K562 (cell line): ENCODE measurements around the gene RAD50.

Experiments used
- CBFB ChIP-seq: sonication (generic); formaldehyde crosslinking; IDR thresholded peaks from 2 replicates; pipeline ENCODE4 v1.4.0; 2020; ENCODE audit warnings: mild to moderate bottlenecking, missing genetic modification reagents
- FOS ChIP-seq: IDR thresholded peaks from 3 replicates; pipeline ENCODE4 v1.6.1; 2011; ENCODE audit not compliant: insufficient read length; ENCODE audit errors: extremely low read depth
- RAD21 ChIP-seq, 2 experiments: fragments of 250-450 bp in 1 of 2; fragments of 450-650 bp in 1 of 2; sonication (Bioruptor Pico) in 1 of 2; formaldehyde crosslinking in 1 of 2; IDR thresholded peaks in 1 of 2; conservative IDR thresholded peaks in 1 of 2; 2 replicates each; pipeline versions ENCODE4 v1.4.0 to v1.8.0; 2020 to 2022; ENCODE audit warnings: mild to moderate bottlenecking in 2 of 2, moderate library complexity in 1 of 2
- SOX6 ChIP-seq: fragments of 450-650 bp; IDR thresholded peaks from 2 replicates; pipeline ENCODE4 v1.6.1; 2014; ENCODE audit warnings: mild to moderate bottlenecking
- ZBTB5 ChIP-seq: fragments of 450-650 bp; IDR thresholded peaks from 2 replicates; pipeline ENCODE4 v1.6.1; 2017; ENCODE audit warnings: antibody characterized with exemption
- TF ChIP-seq, protein P1 (sequence below): sonication (generic); formaldehyde crosslinking; IDR thresholded peaks from 2 replicates; pipeline ENCODE4 v1.8.0; 2023; ENCODE audit warnings: missing genetic modification reagents, mild to moderate bottlenecking, borderline replicate concordance
- TF ChIP-seq, protein P2 (sequence below): fragments of 250-450 bp; sonication (Bioruptor Pico); IDR thresholded peaks from 2 replicates; pipeline ENCODE4 v1.5.0; 2020; ENCODE audit warnings: mild to moderate bottlenecking
- TF ChIP-seq, protein P3 (sequence below): sonication (generic); formaldehyde crosslinking; IDR thresholded peaks from 2 replicates; pipeline ENCODE4 v1.9.0; 2022; ENCODE audit warnings: mild to moderate bottlenecking, missing genetic modification reagents
- TF ChIP-seq, protein P4 (sequence below), 2 experiments: fragments of 450-650 bp in 1 of 2; sonication (generic) in 1 of 2; formaldehyde crosslinking in 1 of 2; IDR thresholded peaks in 1 of 2; conservative IDR thresholded peaks in 1 of 2; 2 replicates each; pipeline versions ENCODE4 v1.6.1 to v1.8.1; 2016 to 2023; ENCODE audit warnings: mild to moderate bottlenecking in 2 of 2, moderate library complexity in 2 of 2, inconsistent platforms in 1 of 2, missing genetic modification reagents in 1 of 2

- no peak for TF ChIP-seq SOX6
- TF ChIP-seq, protein P1, sequence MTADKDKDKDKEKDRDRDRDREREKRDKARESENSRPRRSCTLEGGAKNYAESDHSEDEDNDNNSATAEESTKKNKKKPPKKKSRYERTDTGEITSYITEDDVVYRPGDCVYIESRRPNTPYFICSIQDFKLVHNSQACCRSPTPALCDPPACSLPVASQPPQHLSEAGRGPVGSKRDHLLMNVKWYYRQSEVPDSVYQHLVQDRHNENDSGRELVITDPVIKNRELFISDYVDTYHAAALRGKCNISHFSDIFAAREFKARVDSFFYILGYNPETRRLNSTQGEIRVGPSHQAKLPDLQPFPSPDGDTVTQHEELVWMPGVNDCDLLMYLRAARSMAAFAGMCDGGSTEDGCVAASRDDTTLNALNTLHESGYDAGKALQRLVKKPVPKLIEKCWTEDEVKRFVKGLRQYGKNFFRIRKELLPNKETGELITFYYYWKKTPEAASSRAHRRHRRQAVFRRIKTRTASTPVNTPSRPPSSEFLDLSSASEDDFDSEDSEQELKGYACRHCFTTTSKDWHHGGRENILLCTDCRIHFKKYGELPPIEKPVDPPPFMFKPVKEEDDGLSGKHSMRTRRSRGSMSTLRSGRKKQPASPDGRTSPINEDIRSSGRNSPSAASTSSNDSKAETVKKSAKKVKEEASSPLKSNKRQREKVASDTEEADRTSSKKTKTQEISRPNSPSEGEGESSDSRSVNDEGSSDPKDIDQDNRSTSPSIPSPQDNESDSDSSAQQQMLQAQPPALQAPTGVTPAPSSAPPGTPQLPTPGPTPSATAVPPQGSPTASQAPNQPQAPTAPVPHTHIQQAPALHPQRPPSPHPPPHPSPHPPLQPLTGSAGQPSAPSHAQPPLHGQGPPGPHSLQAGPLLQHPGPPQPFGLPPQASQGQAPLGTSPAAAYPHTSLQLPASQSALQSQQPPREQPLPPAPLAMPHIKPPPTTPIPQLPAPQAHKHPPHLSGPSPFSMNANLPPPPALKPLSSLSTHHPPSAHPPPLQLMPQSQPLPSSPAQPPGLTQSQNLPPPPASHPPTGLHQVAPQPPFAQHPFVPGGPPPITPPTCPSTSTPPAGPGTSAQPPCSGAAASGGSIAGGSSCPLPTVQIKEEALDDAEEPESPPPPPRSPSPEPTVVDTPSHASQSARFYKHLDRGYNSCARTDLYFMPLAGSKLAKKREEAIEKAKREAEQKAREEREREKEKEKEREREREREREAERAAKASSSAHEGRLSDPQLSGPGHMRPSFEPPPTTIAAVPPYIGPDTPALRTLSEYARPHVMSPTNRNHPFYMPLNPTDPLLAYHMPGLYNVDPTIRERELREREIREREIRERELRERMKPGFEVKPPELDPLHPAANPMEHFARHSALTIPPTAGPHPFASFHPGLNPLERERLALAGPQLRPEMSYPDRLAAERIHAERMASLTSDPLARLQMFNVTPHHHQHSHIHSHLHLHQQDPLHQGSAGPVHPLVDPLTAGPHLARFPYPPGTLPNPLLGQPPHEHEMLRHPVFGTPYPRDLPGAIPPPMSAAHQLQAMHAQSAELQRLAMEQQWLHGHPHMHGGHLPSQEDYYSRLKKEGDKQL (CRISPR knock-in tag) = no peak
- TF ChIP-seq, protein P2, sequence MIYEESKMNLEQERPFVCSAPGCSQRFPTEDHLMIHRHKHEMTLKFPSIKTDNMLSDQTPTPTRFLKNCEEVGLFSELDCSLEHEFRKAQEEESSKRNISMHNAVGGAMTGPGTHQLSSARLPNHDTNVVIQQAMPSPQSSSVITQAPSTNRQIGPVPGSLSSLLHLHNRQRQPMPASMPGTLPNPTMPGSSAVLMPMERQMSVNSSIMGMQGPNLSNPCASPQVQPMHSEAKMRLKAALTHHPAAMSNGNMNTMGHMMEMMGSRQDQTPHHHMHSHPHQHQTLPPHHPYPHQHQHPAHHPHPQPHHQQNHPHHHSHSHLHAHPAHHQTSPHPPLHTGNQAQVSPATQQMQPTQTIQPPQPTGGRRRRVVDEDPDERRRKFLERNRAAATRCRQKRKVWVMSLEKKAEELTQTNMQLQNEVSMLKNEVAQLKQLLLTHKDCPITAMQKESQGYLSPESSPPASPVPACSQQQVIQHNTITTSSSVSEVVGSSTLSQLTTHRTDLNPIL (CRISPR knock-in tag) = no peak
- no peak for TF ChIP-seq ZBTB5
- TF ChIP-seq, protein P3, sequence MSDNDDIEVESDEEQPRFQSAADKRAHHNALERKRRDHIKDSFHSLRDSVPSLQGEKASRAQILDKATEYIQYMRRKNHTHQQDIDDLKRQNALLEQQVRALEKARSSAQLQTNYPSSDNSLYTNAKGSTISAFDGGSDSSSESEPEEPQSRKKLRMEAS (CRISPR knock-in tag) = no peak
- TF ChIP-seq, protein P4, sequence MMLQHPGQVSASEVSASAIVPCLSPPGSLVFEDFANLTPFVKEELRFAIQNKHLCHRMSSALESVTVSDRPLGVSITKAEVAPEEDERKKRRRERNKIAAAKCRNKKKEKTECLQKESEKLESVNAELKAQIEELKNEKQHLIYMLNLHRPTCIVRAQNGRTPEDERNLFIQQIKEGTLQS (IDR thresholded peaks at IDR 0.05) = no peak
- TF ChIP-seq, protein P4 (CRISPR knock-in tag; conservative IDR thresholded peaks at IDR 0.05) = no peak
- TF ChIP-seq FOS = no peak
- no peak for TF ChIP-seq RAD21 (CRISPR knock-in tag; conservative IDR thresholded peaks at IDR 0.05 in 1 of 2, IDR thresholded peaks at IDR 0.05 in 1 of 2)
- TF ChIP-seq CBFB (CRISPR knock-in tag) = no peak
These were observed 72.0 kb downstream of the RAD50 start for GRCh38 chr5:132628814-132629213.
